HG03066 (cell line): ENCODE measurements around the gene TWSG1.
"Not testable (repeated sequence)": the region's sequence is repeated elsewhere in the genome, so short reads cannot be mapped to it uniquely, and the experiment has no call there.

ENCODE experiments used
- ATAC-seq: cut with Tn5 transposase; IDR thresholded peaks from one replicate; pipeline ENCODE4 v1.9.1; 2021; ENCODE audit warnings: low read depth; ENCODE audit not compliant: unreplicated experiment

The TWSG1 gene

DNA sequence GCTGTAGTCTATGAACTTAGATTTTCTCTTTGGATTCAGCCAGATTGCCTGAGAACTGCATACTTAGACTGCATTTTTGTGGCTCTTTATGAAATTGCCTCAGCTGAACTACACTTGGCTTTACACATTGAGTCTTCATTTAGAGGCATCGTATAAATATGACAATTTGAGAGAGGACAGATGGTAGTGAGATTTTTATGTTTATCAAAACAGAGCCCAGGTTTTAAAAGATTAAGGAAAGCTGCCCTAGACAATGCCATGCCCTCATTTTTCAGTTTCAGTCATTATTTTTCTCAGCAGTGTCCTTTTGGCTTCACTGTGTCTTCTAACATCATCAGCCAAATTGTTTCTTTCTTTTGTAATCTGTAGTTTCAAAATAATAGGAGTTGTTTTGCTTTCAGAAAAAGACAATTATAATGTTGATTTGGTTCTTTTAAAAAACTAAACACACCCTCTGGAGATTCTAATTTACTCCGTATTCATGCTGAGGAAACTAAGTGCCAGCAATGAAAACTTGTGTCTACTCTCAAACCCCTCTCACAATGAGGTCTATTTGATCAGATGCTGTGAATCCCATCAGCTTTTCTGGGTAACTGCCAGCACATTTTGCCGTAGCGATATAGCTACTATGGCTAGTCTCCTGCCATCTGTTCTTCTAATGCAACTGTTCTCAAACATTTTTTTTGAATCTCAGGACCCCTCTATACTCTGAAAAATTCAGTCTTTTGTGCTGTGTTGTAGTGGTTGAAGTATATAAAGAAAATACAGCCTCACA is 46.2 kb downstream of the TWSG1 start:
- ATAC-seq, result no peak

- ATAC-seq, result no peak
Observed at GRCh38 chr18:9386879-9387278, 52.3 kb downstream of the TWSG1 start.

DNA sequence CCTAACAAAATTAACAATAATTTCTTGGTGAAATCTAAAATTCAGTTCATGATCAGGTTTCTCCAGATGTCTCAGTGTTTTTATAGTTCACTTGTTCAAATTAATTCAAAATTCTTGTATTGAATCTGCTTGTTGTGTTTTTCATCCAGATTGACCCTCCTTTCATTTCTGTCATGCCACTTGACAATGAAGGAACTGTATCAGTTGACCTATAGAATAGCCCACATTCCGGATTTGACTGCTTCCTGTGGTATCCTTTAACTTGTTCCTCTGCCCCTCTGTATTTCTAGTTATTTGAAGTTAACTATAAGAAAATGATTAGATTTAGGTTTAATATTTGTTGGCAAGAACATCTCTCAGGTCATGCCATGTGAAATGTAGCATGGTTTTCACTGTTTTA is 53.3 kb downstream of the TWSG1 start:
- ATAC-seq, result no peak

- no peak for ATAC-seq
Observed at GRCh38 chr18:9389706-9390105, 55.1 kb downstream of the TWSG1 start.

DNA sequence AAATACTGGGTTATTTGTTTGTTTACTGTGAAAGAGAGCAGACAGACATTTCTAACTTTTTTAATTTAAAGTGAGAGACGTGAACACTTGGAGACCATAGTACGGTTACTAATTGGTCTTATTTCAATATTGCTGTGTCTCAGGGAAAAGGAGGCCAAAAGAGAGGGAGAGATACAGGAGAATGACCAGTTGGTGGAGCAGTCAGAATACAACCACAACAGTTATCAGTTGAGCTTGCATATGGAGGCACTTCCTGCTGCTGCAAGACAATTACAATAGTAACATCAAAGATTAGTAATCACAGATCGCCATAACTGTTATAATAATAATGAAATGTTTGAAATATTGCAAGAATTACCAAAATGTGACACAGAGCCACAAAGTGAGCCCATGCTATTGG is 58.2 kb downstream of the TWSG1 start:
- no peak for ATAC-seq

GRCh38 chr18:9394046-9394445 is 59.5 kb downstream of the TWSG1 start:
- ATAC-seq, result no peak

GRCh38 chr18:9400197-9400596 is 65.6 kb downstream of the TWSG1 start:
- no peak for ATAC-seq

DNA sequence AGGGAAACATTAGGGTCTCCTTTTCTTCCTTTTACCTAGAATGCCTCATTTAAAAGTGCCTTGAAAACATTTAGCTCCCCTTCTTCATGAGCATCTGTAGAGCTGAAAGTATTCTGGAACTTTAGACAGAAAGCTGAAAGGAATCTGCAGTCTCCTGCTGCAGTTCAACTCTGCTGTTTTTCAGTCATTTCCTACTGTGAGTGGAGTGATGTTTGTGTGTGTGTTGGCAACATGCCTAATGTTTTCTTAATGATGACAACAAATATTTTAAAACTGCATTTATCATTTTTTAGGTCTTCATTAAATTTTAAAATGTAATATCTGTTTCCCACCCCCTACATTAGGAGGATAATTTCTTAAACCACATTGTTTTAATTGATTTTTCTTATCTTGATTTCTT is 66.6 kb downstream of the TWSG1 start:
- ATAC-seq, result no peak

DNA sequence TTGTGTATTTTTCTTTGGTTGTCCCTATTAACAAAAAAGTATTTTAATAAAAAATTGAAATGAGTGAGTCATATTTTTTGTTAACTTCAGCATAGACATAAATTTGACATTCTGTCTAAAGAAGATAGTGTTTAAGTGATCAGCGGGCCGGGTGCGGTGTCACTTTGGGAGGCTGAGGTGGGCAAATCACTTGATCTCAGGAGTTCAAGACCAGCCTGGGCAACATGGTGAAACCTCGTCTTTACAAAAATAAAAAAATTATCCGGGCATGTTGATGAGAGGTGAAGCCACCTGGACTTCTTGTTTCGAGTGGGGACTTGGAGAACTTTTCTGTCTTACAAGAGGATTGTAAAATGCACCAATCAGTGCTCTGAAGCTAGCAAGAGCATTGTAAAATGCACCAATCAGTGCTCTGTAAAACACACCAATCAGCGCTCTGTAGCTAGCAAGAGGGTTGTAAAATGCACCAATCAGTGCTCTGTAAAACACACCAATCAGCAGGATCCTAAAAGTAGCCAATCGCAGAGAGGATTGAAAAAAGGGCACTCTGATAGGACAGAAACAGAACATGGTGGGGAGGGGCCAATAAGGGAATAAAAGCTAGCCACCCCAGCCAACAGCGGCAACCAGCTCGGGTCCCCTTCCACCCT is 67.9 kb downstream of the TWSG1 start:
- ATAC-seq, result not testable (repeated sequence)

DNA sequence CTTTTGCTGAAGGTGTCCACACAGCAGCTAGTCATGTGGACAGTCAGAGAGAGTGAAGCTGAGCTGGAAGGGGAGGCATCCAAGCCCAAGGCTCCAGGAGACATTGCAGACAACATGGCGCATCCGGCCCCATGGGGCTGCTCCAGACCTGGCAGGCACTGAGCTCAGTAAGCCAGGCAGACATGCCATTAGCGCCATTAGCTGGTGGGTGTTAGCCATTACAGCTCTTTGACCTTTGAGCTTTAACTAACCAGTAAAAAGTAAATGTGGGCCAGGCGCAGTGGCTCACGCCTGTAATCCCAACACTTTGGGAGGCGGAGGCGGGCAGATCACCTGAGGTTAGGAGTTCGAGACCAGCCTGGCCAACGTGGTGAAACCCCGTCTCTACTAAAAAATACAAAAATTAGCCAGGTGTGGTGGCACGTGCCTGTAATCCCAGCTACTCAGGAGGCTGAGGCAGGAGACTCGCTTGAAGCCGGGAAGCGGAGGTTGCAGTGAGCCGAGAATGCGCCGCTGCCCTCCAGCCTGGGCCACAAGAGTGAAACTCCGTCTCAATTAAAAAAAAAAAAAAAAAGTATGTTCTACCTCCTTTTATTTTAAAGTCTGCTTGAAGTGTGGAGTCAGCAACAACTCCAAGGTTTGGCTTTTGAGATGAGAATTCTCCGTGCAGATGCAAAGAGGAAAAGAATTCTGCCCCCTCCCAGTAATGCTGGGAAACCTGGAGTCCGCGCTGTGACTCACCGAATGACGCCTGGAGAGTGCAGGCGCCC is 69.4 kb downstream of the TWSG1 start:
- no peak for ATAC-seq

- ATAC-seq, result no peak
Observed at GRCh38 chr18:9404565-9405060, 70.0 kb downstream of the TWSG1 start.

DNA sequence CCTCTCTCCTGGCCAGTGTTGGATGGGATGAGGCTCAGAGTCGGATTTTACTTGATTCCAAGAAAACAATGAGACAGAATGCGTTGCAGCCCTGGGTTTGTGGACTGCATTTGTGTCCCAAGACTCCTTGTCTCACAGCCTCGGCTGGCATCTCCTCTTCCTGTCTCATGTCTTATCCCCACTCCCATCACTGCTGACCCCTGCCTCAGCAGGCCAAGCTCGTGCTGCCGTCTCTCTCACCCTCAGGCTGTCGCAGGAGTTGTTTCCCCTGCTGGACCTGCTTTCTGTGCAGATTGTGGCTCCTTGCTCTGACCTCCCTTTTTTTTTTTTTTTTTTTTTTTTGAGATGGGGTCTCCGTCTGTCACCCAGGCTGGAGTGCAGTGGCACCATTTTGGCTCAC is 70.6 kb downstream of the TWSG1 start:
- no peak for ATAC-seq

DNA sequence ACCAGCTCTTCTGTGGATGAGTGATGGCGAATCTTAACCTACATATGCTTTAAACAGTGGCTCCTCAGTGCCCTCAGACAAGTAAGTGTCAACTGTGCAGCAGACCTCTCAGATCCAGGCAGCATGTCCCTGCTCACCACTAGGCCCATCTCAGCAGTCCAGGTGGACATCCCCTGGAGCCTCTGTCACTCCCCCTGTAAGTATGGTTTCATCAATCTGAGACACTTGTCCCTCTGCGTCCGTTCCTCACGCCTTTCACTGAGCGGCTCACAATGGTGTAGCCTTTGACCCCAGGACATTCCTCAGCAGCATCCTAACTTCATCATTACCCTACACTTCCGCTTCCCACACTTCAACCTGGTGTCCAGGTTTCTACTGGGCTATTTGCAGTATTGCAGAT is 71.4 kb downstream of the TWSG1 start:
- ATAC-seq, result no peak

DNA sequence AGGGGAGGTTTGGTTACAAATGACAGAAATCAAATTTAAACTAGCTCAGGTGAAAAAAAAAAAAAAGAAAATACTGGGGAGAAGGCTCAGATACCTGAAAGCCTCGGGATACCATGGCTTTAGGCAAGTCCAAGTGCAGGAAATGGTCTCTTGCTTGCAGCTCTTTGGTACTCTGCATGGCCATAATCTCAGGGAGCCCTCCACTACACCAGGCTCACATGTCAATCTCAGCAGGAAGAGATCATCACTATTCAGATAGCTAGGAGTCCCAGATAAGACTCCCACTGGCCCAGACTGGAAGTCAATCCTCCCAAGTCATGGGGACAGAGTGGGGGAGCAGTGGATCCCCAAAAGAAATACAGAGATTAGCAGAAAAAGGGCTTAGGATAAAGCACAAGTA is 75.9 kb downstream of the TWSG1 start:
- no peak for ATAC-seq

DNA sequence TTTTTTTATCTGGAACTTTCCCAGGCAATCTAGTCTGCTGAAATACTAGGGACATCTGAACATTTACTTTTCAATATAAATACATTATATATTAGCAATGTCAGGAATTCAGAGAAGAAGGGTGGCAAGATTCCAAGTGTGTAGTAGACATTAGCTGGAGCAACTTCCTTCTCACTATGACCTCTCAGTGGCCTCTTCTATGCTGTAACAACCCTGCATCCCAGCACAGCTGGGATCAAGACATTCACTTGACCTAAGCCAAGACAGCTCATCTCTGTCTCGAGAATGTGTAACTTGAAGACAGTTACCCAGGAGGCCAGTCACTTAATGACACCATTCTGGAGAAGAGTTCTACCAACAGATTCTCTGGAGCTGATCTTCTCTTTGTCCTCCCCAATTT is 79.0 kb downstream of the TWSG1 start:
- no peak for ATAC-seq

DNA sequence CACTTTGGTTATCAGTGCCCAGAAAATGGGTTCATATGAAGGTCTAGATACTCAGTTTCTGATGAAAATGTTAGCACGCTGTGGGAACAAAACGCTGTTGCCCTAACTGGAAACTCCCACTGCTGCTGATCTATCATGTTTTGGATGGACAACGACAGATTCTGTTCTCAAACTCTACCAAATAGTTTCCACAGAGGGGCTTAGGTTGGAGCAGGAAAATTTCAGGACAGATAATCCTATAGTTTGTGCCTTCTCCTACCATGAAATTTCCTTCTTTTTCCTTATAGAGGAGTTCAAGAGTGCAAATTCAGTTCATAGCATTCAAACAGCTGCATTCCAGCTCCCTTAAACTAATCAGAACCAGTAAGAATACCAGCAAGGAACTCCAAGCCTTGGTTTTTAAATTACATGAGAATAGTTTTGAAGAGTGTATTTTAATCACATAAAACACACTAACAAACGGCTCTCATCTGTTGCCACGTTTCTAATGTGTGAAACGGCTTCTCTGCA is 82.0 kb downstream of the TWSG1 start:
- ATAC-seq, result no peak

- ATAC-seq, result no peak
Observed at GRCh38 chr18:9417073-9417851, 82.7 kb downstream of the TWSG1 start.

GRCh38 chr18:9418047-9418690 is 83.6 kb downstream of the TWSG1 start:
- ATAC-seq, result no peak

- ATAC-seq, result no peak
Observed at GRCh38 chr18:9419956-9420631, 85.5 kb downstream of the TWSG1 start.
